Measurements from ENCODE around the gene GZMH.

DNA sequence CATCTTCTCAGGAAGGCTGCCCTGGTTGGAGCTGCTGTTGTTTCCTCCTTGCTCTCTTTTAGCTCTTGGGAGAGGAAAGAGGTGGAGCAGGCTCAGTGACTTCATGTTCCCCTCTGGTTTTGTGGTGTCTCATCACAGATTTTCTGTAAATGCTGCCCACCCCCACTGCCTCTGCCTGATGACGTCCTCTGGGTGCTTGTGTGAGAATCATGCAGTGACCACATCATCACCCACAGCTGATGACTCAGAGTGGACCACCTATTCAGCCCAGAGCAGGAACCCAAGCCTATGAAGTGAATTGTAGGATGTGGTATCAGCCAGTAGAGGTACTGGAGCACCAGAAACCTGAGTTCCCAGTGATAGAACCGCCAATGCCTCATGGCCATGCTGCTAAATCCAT, 24.7 kb upstream of the GZMH start, which contains the start of gene GZMB:
- no peak for TF ChIP-seq TAF1 (IDR thresholded peaks at IDR 0.05; ENCODE audit: low read depth, low read length)
- TF ChIP-seq POLR2A (IDR thresholded peaks at IDR 0.05; ENCODE audit: low read depth, low read length), result no peak
- TF ChIP-seq PAX5 (IDR thresholded peaks at IDR 0.05; ENCODE audit: insufficient read depth, low read length, severe bottlenecking), result no peak
